K562 (cell line): ENCODE results near the gene BCL2A1. TPM values are rescaled to one million over a fixed set of nuclear protein-coding genes. Genes with fewer than 3 reads are reported as not detected.
"Not testable (repeated sequence)": the region's sequence is repeated elsewhere in the genome, so short reads cannot be mapped to it uniquely, and the experiment has no call there.

Experiments used
- ATAC-seq: fragments of 200-7000 bp; cut with Tn5 transposase; 3 replicates; pipeline ENCODE4 v1.9.1; 2020; ENCODE audit warnings: moderate library complexity
- BruUV-seq: library from RNA; stranded (reverse); fragments of 400-500 nt; replicated peaks from 2 replicates; lab custom pipeline; 2021; lab: Mats Ljungman, UMichigan
- CTCF ChIA-PET: fragments of 300-600 bp; formaldehyde crosslinking; extraction: SDS; loops from one replicate; lab custom pipeline; 2021; ENCODE audit warnings: low intra/inter-chr PET ratio; lab: Yijun Ruan, JAX
- POLR2A ChIA-PET: fragments of 300-600, 350-650 bp; sonication (Branson Sonifier 250); formaldehyde crosslinking; extraction: SDS; loops from one replicate; lab custom pipeline; 2021; ENCODE audit warnings: antibody characterized with exemption, inconsistent platforms; lab: Yijun Ruan, JAX
- DNase-seq, 4 experiments: peaks; one replicate each; pipeline versions ENCODE4 v3.0.0 to v3.0.0-alpha.2; 2011 to 2018; ENCODE audit warnings: low spot score in 3 of 4, mixed read lengths in 3 of 4; ENCODE audit errors: extremely low read depth in 1 of 4
- FAIRE-seq: peaks from 2 replicates; lab custom pipeline; 2011; peaks lifted over from hg19 to GRCh38; lab: Jason Lieb, UNC
- H2AFZ ChIP-seq: 2 replicates; pipeline ENCODE4 v1.6.0; 2011; ENCODE audit warnings: low read depth, low read length, control low read depth, inconsistent platforms
- H3K27ac ChIP-seq: fragments of 200-600 bp; 3 replicates; pipeline ENCODE4 v1.8.0; 2011; ENCODE audit warnings: low read depth, mild to moderate bottlenecking, control low read depth, inconsistent platforms, low read length, moderate library complexity, mixed read lengths; ENCODE audit errors: extremely low read depth
- H3K27me3 ChIP-seq, 2 experiments: fragments of 300-600 bp in 1 of 2; 2 replicates in 1 of 2; 3 replicates in 1 of 2; pipeline versions ENCODE4 v1.6.0 to v1.8.0; 2011; ENCODE audit warnings: inconsistent platforms in 2 of 2, low read length in 2 of 2, mild to moderate bottlenecking in 1 of 2, mixed read lengths in 1 of 2, moderate library complexity in 1 of 2; ENCODE audit not compliant: control insufficient read depth in 2 of 2, insufficient read depth in 2 of 2
- H3K36me3 ChIP-seq: fragments of 300-600 bp; 3 replicates; pipeline ENCODE4 v1.8.0; 2011; ENCODE audit warnings: mild to moderate bottlenecking, low read length, inconsistent platforms; ENCODE audit not compliant: control insufficient read depth, insufficient read depth
- H3K4me1 ChIP-seq, 2 experiments: fragments of 200-600 bp in 1 of 2; replicated peaks in 1 of 2; 2 replicates in 1 of 2; 3 replicates in 1 of 2; pipeline versions ENCODE4 v1.5.1 to v1.8.0; 2011; ENCODE audit warnings: inconsistent platforms in 2 of 2, low read length in 2 of 2, mild to moderate bottlenecking in 1 of 2, mixed read lengths in 1 of 2, moderate library complexity in 1 of 2; ENCODE audit not compliant: control insufficient read depth in 2 of 2, insufficient read depth in 2 of 2
- H3K4me2 ChIP-seq: 2 replicates; pipeline ENCODE4 v1.6.1; 2011; ENCODE audit warnings: low read length, control low read depth, inconsistent platforms, mixed read lengths; ENCODE audit not compliant: insufficient read depth
- H3K4me3 ChIP-seq: fragments of 200-600 bp; sonication (generic), shearing (Covaris generic); 2 replicates; pipeline ENCODE4 v1.5.1; 2016; ENCODE audit warnings: control low read depth, inconsistent platforms
- H3K79me2 ChIP-seq: fragments of 200-600 bp; 3 replicates; pipeline ENCODE4 v1.8.0; 2011; ENCODE audit warnings: low read length, inconsistent platforms; ENCODE audit not compliant: control insufficient read depth, insufficient read depth
- H3K9ac ChIP-seq, 2 experiments: 2 replicates each; pipeline versions ENCODE4 v1.6.0 to v1.6.1; 2011; ENCODE audit warnings: low read depth in 2 of 2, low read length in 2 of 2, control low read depth in 1 of 2, inconsistent platforms in 1 of 2, mild to moderate bottlenecking in 1 of 2, mixed read lengths in 1 of 2; ENCODE audit not compliant: insufficient read depth in 1 of 2
- H3K9me1 ChIP-seq: one replicate; pipeline ENCODE4 v1.6.0; 2011; ENCODE audit warnings: inconsistent platforms, mild to moderate bottlenecking, low read length, moderate library complexity; ENCODE audit not compliant: control insufficient read depth, insufficient read depth
- H3K9me3 ChIP-seq: replicated peaks from 2 replicates; pipeline ENCODE4 v1.5.1; 2011; ENCODE audit warnings: low read depth, low read length, inconsistent platforms; ENCODE audit not compliant: control insufficient read depth, insufficient read depth
- H4K20me1 ChIP-seq: replicated peaks from 2 replicates; pipeline ENCODE4 v1.6.1; 2011; ENCODE audit warnings: low read length, inconsistent platforms, mixed read lengths; ENCODE audit not compliant: control insufficient read depth, insufficient read depth
- BRD9 ChIP-seq: fragments of 450-650 bp; IDR thresholded peaks from 2 replicates; pipeline ENCODE4 v1.6.1; 2018; ENCODE audit warnings: low read depth; ENCODE audit not compliant: partially characterized antibody
- CBFA2T3 ChIP-seq: fragments of 450-650 bp; IDR thresholded peaks from 2 replicates; pipeline ENCODE4 v1.6.1; 2017
- DDX20 ChIP-seq: fragments of 450-650 bp; IDR thresholded peaks from 2 replicates; pipeline ENCODE4 v1.6.1; 2016; ENCODE audit warnings: missing genetic modification characterization, low read depth, mild to moderate bottlenecking, missing compliant biosample characterization, moderate library complexity
- DMBX1 ChIP-seq: fragments of 250-450 bp; sonication (Bioruptor Pico); IDR thresholded peaks from 2 replicates; pipeline ENCODE4 v1.8.0; 2022; ENCODE audit warnings: inconsistent platforms, mild to moderate bottlenecking, moderate library complexity, borderline replicate concordance
- ESRRB ChIP-seq: fragments of 250-450 bp; sonication (Bioruptor Pico); IDR thresholded peaks from 2 replicates; pipeline ENCODE4 v1.5.0; 2020; ENCODE audit warnings: mild to moderate bottlenecking, moderate library complexity, borderline replicate concordance
- MTA3 ChIP-seq: fragments of 450-650 bp; formaldehyde crosslinking; IDR thresholded peaks from 2 replicates; pipeline ENCODE4 v1.6.1; 2017; ENCODE audit warnings: mild to moderate bottlenecking, borderline replicate concordance
- NFIC ChIP-seq: fragments of 450-650 bp; IDR thresholded peaks from 2 replicates; pipeline ENCODE4 v1.6.1; 2017; ENCODE audit warnings: mild to moderate bottlenecking, inconsistent platforms
- RAD51 ChIP-seq: fragments of 450-650 bp; IDR thresholded peaks from 2 replicates; pipeline ENCODE4 v1.7.1; 2016; ENCODE audit warnings: low read depth, mild to moderate bottlenecking, borderline replicate concordance
- SIN3B ChIP-seq: fragments of 450-650 bp; IDR thresholded peaks from 2 replicates; pipeline ENCODE4 v1.6.1; 2017; ENCODE audit warnings: low read depth, mild to moderate bottlenecking, moderate library complexity
- SMARCA5 ChIP-seq: fragments of 450-650 bp; IDR thresholded peaks from 2 replicates; pipeline ENCODE4 v1.6.1; 2016
- SOX6 ChIP-seq: fragments of 450-650 bp; IDR thresholded peaks from 2 replicates; pipeline ENCODE4 v1.6.1; 2014; ENCODE audit warnings: mild to moderate bottlenecking
- TCF7 ChIP-seq: sonication (generic); IDR thresholded peaks from 2 replicates; pipeline ENCODE4 v1.6.1; 2016; ENCODE audit warnings: antibody characterized with exemption, borderline replicate concordance
- ZFP36 ChIP-seq: fragments of 150-350 bp; IDR thresholded peaks from 2 replicates; pipeline ENCODE4 v1.6.1; 2018; ENCODE audit warnings: low read length, low read depth; ENCODE audit not compliant: partially characterized antibody
- ZNF316 ChIP-seq: fragments of 450-650 bp; IDR thresholded peaks from 2 replicates; pipeline ENCODE4 v1.6.1; 2016
- ZSCAN32 ChIP-seq: fragments of 450-650 bp; formaldehyde crosslinking; IDR thresholded peaks from 2 replicates; pipeline ENCODE4 v1.4.0; 2020; ENCODE audit warnings: mild to moderate bottlenecking, moderate library complexity
- WGBS: fragments of 100-300 bp; shearing (Covaris generic); methylation state at CpG from one replicate; pipeline ENCODE4 v1.1.6; 2016; ENCODE audit warnings: low coverage, mixed read lengths; ENCODE audit not compliant: insufficient coverage; ENCODE audit errors: missing lambda C conversion rate; 5-methylcytosine and 5-hydroxymethylcytosine counted together
- in situ Hi-C: fragments of 300-500 bp; cut with MboI; formaldehyde crosslinking; loops from 4 replicates; pipeline ENCODE4 v1.15.0; 2018; ENCODE audit warnings: inconsistent platforms, mixed read lengths
- intact Hi-C: fragments of 100-400 bp; cut with micrococcal nuclease; formaldehyde crosslinking; loops from 2 replicates; pipeline ENCODE4 v1.14.2; 2022
- polyA plus RNA-seq, 8 experiments: library from polyadenylated mRNA; depleted of rRNA in 4 of 8; stranded (reverse) in 5 of 8; unstranded in 3 of 8; fragments of >200 nt; fragmentation: Nextera tagmentation in 2 of 8; fragmentation: Illumina TruSeq in 1 of 8; extraction: Ambion mirVana in 2 of 8; extraction: Trizol in 1 of 8; gene quantifications; 2 replicates each; pipeline versions ENCODE4 v1.2.1 to v1.2.3, GENCODE V29; 2011 to 2014; ENCODE audit warnings: inconsistent platforms in 1 of 8, missing spikeins in 1 of 8
- total RNA-seq, 7 experiments: library from RNA; depleted of rRNA in 6 of 7; stranded (reverse); fragments of >200 nt in 6 of 7; fragmentation: Illumina TruSeq in 2 of 7; extraction: Trizol in 2 of 7; gene quantifications; 2 replicates each; pipeline versions ENCODE4 v1.2.1 to v1.2.3, GENCODE V29; 2011 to 2021; ENCODE audit warnings: low replicate concordance in 1 of 7

BCL2A1 gene
- total and polyA plus RNA-seq, 9 of the 15 experiments (the other 6 are each of a cell fraction or from before 2014, with no cell fraction given) = 0.11 to 1.2 (median 0.25) TPM; not detected in 4

DNA sequence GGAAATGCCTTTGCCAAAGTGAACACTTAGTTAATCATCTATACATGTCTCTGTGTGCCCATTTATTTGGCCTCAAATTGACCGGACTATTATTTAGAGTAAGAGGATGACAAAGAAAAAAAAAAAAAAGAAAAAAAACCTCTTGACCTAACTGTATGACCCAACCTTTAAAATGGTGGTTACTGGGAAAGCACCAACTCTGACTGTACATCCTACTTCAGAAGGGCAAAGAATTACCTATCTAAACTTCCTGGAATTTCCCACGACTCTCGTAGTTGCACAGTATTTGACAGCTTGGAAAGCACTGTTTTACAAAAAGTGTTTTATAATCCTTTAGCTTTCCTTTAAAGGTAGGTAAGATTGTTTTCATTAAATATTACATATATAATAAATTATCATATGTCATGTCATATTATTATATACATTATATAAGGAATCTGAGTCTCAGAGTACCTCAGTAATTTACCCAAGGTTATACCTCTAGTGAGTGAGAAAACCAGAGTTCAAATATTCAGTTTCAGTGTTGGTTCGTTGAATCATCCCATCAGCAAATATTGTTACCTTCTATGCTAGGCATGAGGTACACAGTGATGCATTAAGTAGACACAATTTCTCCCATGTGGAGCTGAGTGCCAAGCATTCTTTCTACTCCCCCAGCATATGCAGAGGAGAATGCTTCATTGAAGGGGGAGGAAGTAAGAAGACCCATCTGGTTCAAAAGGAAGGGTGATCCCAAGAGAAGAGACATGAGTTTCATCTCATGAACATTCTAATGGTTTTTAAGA, 5.0 kb downstream of the BCL2A1 start (continued):
- TF ChIP-seq BRD9 (no peak), ESRRB (CRISPR knock-in tag) (no peak)

- POLR2A ChIA-PET = no interaction called here
- H3K9ac ChIP-seq = no peak overlapping the region
- H4K20me1 ChIP-seq = no peaks in the 10 kb centered on the region
- no peak overlapping the region for H3K4me2 ChIP-seq
- peaks cover 3 to 12% of the 10 kb centered on the region in 2 experiments; a peak in 3 of 5 replicates for H3K4me1 ChIP-seq
- no peak overlapping the region for H2AFZ ChIP-seq
- H3K36me3 ChIP-seq = no peaks in the 10 kb centered on the region
- no peaks in the 10 kb centered on the region for H3K9me3 ChIP-seq
- FAIRE-seq (no peak), DNase-seq (no peak), ATAC-seq (no peak)
- no peaks in the 10 kb centered on the region for H3K9me1 ChIP-seq
- intact Hi-C loops = no loop called here
- TF ChIP-seq ZSCAN32 (CRISPR knock-in tag) (no peak), CBFA2T3 (no peak), DDX20 (tag) (no peak), RAD51 (no peak), SOX6 (no peak), SMARCA5 (no peak), ZNF316 (peak; percentile 61), NFIC (peak; percentile 74), MTA3 (no peak), ZFP36 (no peak), TCF7 (no peak), SIN3B (no peak), DMBX1 (CRISPR knock-in tag) (no peak)
- no peak overlapping the region for H3K27ac ChIP-seq
- no peaks in the 10 kb centered on the region for H3K79me2 ChIP-seq
- no peaks in the 10 kb centered on the region for H3K27me3 ChIP-seq
- no TSS peak for BruUV-seq
- CTCF ChIA-PET = no interaction called here
- no peak overlapping the region for H3K4me3 ChIP-seq
- in situ Hi-C loops = no loop called here
- WGBS = 66% methylated on average over 6 of the region's 6 CpGs
Measured at GRCh38 chr15:79964232-79964805, 6.7 kb downstream of the BCL2A1 start.

GRCh38 chr15:79962921-79963320, 8.1 kb downstream of the BCL2A1 start:
- POLR2A ChIA-PET, DNase-seq, H3K9me3 ChIP-seq, H3K27ac ChIP-seq, H3K4me3 ChIP-seq, H2AFZ ChIP-seq, H3K4me2 ChIP-seq, H3K9me1 ChIP-seq, CTCF ChIA-PET, H3K79me2 ChIP-seq, H3K4me1 ChIP-seq, FAIRE-seq, intact Hi-C loops, H3K9ac ChIP-seq, ATAC-seq, BruUV-seq, in situ Hi-C loops, H4K20me1 ChIP-seq, H3K36me3 ChIP-seq, H3K27me3 ChIP-seq: not testable (repeated sequence)
- 76% methylated on average over 10 of the region's 11 CpGs for WGBS
